Measurements from ENCODE around the gene BOLA2B.

The BOLA2B gene

DNA sequence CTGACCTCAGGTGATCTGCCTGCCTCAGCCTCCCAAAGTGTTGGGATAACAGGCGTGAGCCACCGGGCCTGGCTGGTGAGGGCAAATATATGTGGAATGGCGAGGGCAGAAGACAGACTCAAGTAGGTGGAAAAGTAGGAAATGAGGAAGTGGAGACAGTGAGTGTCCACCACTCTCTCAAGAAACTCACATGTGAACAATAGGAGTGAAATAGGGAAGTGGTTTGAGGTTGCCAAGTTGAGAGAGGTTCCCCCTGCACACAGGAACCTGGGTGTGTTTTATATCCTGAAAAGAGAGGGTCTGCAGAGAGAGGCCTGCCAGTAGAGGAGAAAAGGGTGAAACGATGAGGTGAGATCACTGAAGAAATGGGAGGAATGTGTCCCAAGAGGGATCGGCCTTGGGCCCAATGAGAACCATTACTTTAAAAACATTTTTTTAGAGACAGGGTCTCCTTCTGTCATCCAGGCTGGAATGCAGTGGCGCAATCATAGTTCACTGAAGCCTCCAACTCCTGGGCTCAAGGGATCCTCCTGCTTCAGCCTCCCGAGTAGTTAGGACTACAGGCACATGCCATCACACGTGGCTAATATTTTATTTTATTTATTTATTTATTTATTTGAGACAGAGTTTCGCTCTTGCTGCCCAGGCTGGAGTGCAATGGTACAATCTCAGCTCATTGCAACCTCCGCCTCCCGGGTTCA is 27.1 kb downstream of the BOLA2B start:
- TF ChIP-seq ZFX (IDR thresholded peaks at IDR 0.05): no peak
- TF ChIP-seq, protein P1, sequence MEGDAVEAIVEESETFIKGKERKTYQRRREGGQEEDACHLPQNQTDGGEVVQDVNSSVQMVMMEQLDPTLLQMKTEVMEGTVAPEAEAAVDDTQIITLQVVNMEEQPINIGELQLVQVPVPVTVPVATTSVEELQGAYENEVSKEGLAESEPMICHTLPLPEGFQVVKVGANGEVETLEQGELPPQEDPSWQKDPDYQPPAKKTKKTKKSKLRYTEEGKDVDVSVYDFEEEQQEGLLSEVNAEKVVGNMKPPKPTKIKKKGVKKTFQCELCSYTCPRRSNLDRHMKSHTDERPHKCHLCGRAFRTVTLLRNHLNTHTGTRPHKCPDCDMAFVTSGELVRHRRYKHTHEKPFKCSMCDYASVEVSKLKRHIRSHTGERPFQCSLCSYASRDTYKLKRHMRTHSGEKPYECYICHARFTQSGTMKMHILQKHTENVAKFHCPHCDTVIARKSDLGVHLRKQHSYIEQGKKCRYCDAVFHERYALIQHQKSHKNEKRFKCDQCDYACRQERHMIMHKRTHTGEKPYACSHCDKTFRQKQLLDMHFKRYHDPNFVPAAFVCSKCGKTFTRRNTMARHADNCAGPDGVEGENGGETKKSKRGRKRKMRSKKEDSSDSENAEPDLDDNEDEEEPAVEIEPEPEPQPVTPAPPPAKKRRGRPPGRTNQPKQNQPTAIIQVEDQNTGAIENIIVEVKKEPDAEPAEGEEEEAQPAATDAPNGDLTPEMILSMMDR (conservative IDR thresholded peaks at IDR 0.05): no peak
- H3K27ac ChIP-seq: no peak overlapping the region

DNA sequence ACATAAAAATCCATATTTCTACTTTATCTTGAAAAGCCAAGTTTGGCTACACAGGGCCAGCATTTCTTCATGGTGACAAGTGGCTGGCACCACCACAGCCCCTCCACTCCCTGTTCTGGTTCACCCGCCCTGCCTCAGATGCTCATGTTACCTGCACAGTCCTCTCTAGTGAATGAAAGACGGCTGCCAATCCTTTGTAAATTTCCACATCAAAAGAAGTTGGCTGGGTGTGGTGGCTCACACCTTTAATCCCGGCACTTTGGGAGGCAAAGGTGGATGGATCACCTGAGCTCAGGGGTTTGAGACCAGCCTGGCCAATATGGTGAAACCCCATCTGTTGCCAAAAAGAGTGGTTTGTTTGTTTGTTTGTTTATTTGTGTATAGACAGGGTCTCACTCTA is 29.9 kb downstream of the BOLA2B start:
- TF ChIP-seq, protein P1 (conservative IDR thresholded peaks at IDR 0.05): no peak
- TF ChIP-seq ZFX (IDR thresholded peaks at IDR 0.05): no peak
- no peak overlapping the region for H3K27ac ChIP-seq

DNA sequence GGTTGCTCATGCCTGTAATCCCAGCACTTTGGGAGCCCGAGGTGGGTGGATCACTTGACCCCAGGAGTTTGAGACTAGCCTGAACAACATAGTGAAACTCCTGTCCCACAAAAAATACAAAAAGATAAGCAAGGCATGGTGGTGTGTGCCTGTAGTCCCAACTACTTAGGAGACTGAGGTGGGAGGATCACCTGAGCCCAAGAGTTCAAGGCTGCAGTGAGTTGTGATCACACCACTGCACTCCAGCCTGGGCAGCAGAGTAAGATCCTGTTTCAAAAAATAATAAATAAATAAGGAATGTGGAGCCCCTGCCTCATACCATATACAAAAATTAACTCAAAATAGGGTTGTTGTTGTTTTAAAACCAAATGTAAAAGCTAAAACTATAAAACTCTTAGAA is 36.3 kb downstream of the BOLA2B start:
- H3K27ac ChIP-seq: no peak overlapping the region
- TF ChIP-seq ZFX (IDR thresholded peaks at IDR 0.05): no peak
- TF ChIP-seq, protein P1 (conservative IDR thresholded peaks at IDR 0.05): no peak

DNA sequence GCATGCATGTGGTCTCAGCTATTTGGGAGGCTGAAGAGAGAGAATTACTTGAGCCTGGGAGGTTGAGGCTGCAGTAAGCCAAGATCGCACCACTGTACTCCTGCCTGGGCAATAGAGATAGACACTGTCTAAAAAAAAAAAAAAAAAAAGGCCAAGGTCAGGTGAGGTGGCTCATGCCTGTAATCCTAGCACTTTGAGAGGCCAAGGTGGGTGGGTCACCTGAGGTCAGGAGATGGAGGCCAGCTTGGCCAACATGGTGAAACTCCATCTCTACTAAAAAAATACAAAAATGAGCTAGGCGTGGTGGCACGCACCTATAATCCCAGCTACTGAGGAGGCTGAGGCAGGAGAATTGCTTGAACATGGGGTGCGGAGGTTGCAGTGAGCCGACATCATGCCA is 38.3 kb downstream of the BOLA2B start:
- TF ChIP-seq, protein P1 (conservative IDR thresholded peaks at IDR 0.05): no peak
- TF ChIP-seq ZFX (IDR thresholded peaks at IDR 0.05): no peak
- H3K27ac ChIP-seq: no peak overlapping the region

DNA sequence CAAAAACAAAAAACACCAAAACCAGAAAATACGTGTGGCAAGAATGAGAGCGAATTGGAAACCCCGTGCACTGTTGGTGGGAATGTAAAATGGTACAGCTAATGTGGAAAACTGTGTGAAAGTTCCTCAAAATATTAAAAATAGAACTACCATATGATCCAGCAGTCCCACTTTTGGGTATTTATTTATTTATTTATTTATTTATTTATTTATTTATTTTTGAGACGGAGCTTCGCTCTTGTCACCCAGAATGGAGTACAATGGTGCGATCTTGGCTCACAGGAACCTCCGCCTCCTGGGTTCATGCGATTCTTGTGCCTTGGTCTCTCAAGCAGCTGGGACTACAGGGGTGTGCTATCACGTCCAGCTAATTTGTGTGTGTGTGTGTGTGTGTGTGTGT is 40.9 kb downstream of the BOLA2B start:
- no peak overlapping the region for H3K27ac ChIP-seq
- TF ChIP-seq, protein P1 (conservative IDR thresholded peaks at IDR 0.05): no peak
- no peak for TF ChIP-seq ZFX (IDR thresholded peaks at IDR 0.05)

DNA sequence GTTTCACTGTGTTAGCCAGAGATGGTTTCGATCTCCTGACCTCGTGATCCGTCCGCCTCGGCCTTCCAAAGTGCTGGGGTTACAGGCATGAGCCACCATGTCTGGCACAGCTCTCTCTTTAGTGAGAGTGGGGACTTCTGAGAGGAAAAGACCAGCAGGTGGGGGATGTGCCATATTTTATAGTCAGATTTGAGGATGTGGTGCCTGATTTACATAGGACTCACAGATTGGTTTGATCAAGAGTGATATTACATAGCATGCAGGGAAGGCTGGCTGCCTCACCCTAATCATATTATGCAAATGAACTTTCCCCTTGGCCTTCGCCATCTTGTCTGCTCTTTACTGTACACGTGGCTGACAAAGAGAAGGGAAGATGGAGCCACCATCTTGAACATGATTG is 42.4 kb downstream of the BOLA2B start:
- TF ChIP-seq ZFX (IDR thresholded peaks at IDR 0.05): no peak
- TF ChIP-seq, protein P1 (conservative IDR thresholded peaks at IDR 0.05): no peak
- no peak overlapping the region for H3K27ac ChIP-seq

DNA sequence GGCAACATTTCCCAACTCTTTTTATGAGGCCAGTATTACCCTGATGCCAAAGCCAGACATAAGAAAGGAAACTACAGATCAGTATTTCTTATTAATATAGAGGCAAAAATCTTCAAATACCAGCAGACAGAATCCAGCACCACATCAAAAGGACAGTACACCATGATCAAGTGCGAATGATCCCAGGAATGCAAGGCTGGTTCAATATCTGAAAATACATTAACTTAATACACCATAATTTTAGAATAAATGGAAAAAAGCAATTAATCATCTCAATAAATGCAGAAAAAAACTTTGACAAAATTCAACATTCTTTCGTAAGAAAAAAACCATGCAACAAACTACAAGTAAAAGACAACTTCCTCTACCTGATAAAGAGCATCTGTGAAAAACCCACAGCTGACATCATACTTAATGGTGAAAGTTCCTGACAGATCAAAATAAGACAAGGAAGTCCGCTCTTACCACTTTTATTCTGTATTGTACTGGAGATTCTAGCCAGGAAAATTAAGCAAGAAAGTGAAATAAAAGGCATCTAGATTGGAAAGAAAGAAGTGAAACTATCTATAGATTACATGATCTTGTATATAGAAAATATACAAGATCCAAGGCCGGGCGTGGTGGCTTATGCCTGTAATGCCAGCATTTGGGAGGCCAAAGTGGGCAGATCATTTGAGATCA is 44.1 kb downstream of the BOLA2B start:
- TF ChIP-seq ZFX (IDR thresholded peaks at IDR 0.05): no peak
- TF ChIP-seq, protein P1 (conservative IDR thresholded peaks at IDR 0.05): no peak
- no peak overlapping the region for H3K27ac ChIP-seq
